GM12873 (cell line): ENCODE data around the gene BCL7B.

Experiments
- CTCF ChIP-seq: IDR thresholded peaks from 2 replicates; pipeline ENCODE4 v1.5.1; 2012; ENCODE audit warnings: low read depth, mild to moderate bottlenecking, moderate library complexity, low read length, control low read depth; ENCODE audit not compliant: insufficient read depth; ENCODE audit errors: missing control alignments

Gene BCL7B

GRCh38 chr7:73578342-73579128 lies 21.0 kb upstream of the BCL7B start, which contains the start of gene TBL2:
Gene TBL2 (minus strand): TSS chr7:73578579. CDS start chr7:73578549, 30 bp downstream.
- peak; percentile 23 for TF ChIP-seq CTCF

- no peak for TF ChIP-seq CTCF
These were observed 20.3 kb upstream of the BCL7B start for GRCh38 chr7:73577627-73578341.

GRCh38 chr7:73573791-73574190 lies 16.3 kb upstream of the BCL7B start:
- no peak for TF ChIP-seq CTCF

GRCh38 chr7:73573276-73573675 lies 15.8 kb upstream of the BCL7B start:
- no peak for TF ChIP-seq CTCF

GRCh38 chr7:73572767-73573186 lies 15.3 kb upstream of the BCL7B start:
- TF ChIP-seq CTCF = no peak

GRCh38 chr7:73570977-73571376 lies 13.5 kb upstream of the BCL7B start:
- no peak for TF ChIP-seq CTCF

GRCh38 chr7:73570521-73570920 lies 13.0 kb upstream of the BCL7B start:
- no peak for TF ChIP-seq CTCF
